SK-N-DZ (cell line): ENCODE data around the gene GTPBP10. TPM values are rescaled to one million over a fixed set of nuclear protein-coding genes. Genes with fewer than 3 reads are reported as not detected.
"Not testable (repeated sequence)": the region's sequence is repeated elsewhere in the genome, so short reads cannot be mapped to it uniquely, and the experiment has no call there.

ENCODE experiments used
- DNase-seq: peaks from one replicate; pipeline ENCODE4 v3.0.0-alpha.2; 2015; ENCODE audit warnings: low spot score
- polyA plus RNA-seq, 2 experiments: library from polyadenylated mRNA; depleted of rRNA; stranded (reverse); fragments of >200 nt; gene quantifications; 2 replicates each; pipeline ENCODE4 v1.2.3, GENCODE V29; 2014

Gene GTPBP10
- polyA plus RNA-seq (2014; cell fraction: cytosol; rRNA removed), result 20.3 and 21.2 TPM in 2 replicates
- polyA plus RNA-seq (2014; cell fraction: nucleus; rRNA removed), result 17.5 and 21.9 TPM in 2 replicates

GRCh38 chr7:90346336-90347125 lies at the start of gene GTPBP10:
Gene GTPBP10, plus strand, starts transcription at chr7:90346716. Its CDS starts 26 bp downstream, at chr7:90346742.
- peak; percentile 93 for DNase-seq

DNA sequence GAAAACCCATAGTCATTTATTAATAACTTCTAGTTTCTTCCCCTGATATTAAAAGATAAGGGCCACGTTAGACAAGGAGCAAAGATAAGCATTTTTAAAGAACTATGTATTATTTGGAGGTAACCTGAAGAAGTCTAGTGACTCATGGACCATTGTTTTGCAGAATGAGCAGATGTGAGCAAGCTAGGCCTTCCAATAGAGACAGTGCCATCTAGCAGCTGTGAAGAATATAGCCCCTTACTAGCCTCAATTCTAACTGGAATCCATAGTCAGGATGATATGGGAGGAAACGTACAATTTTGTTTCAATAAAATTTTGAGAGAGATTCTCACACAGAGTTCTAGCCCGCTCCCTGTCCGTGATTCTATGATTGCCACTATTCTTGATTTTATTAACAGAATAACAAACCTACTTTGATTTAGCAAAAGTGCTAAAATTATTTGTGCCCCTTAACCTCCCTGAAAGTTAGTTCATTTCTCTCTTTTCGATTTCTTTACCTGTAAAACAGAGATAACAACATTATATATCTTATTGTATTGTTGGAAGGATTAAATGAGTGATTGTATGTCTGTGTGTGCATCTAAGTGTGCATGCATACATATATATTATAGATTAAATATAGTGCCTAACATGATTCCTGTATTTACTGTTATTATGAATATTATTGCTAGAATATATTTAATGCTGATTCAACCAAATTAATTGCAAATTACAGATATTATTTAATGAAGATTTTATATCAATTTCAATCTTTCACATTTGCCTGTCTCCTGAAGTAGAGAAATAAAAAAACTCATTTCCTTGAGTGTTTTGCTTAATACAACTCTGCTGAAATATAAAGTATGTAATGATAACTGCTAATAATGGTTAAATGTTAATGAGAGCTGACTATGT lies 48.1 kb upstream of the GTPBP10 start:
- peak; percentile 11 for DNase-seq

DNA sequence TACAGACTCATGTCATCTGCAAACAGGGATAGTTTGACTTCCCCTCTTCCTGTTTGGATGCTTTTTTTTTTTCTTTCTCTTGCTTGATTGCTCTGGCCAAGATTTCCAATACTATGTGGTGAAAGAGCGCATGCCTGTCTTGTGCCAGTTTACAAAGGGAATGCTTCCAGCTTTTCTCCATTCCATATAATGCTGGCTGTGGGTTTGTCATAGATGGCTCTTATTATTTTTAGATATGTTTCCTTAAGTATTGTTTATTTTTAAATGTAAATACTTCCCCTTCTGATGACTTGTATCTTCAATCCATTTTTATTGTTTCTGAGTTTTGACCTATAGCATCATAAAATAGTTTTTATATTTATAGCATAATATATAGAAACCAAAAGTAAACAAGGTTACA lies 43.3 kb upstream of the GTPBP10 start:
- no peak for DNase-seq

DNA sequence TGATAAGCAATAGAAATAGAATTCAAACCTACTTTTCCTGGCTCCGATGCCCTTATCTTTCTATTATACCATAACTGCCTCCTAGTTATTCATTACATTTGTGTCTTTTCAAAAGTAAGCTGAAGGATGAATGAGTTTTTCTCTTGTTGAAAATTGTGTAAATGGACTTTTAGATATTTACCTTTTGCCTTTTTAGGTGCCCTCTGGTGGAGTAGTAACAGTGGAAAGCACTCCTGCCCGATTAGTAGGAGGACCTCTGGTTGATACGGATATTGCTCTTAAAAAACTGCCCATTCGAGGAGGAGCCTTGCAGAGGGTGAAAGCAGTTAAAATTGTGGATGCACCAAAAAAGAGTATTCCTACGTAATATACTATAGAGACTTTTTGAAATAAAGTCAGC lies 36.6 kb upstream of the GTPBP10 start:
- no peak for DNase-seq

- DNase-seq, result no peak
Measured at GRCh38 chr7:90311175-90311574, 35.3 kb upstream of the GTPBP10 start.

DNA sequence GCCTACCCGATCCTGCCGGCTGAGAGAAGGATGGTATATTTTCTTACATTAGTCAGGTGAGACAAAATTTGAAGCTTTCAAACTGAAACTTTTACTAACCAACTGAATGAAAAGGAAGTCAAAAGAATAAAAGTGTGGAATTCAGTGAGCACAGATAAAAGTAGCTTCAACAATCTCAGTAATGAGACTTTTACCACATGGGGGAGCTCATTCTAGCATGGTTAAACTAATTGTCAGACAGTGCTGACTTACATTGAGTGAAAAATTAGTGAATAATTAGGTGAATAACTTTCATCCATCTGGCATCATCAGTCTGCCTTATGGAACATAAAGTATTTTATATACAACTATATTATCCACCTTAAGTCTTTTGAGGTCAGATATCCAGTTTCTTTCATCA lies 33.8 kb upstream of the GTPBP10 start:
- no peak for DNase-seq

- DNase-seq, result no peak
Measured at GRCh38 chr7:90313907-90314306, 32.6 kb upstream of the GTPBP10 start.

DNA sequence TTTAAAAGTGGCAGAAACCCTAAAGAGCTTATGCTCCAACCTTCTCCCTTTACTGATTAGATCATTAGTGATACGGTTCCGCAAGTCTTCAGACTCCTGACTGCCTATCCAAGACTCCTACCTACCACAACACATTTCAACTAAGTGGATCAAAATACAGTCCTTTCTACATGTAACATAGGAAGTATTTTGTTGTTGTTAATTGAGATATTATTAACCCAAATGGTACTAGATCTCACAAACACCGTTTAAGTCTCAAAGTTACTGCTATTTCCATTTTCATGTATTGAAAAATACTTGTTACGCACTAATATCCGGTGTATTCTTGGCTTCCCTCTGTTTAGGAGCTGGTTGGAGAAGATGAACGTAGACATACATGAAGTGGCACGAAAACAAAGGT lies 26.5 kb upstream of the GTPBP10 start:
- no peak for DNase-seq

GRCh38 chr7:90320418-90320800 lies 26.1 kb upstream of the GTPBP10 start:
- no peak for DNase-seq

DNA sequence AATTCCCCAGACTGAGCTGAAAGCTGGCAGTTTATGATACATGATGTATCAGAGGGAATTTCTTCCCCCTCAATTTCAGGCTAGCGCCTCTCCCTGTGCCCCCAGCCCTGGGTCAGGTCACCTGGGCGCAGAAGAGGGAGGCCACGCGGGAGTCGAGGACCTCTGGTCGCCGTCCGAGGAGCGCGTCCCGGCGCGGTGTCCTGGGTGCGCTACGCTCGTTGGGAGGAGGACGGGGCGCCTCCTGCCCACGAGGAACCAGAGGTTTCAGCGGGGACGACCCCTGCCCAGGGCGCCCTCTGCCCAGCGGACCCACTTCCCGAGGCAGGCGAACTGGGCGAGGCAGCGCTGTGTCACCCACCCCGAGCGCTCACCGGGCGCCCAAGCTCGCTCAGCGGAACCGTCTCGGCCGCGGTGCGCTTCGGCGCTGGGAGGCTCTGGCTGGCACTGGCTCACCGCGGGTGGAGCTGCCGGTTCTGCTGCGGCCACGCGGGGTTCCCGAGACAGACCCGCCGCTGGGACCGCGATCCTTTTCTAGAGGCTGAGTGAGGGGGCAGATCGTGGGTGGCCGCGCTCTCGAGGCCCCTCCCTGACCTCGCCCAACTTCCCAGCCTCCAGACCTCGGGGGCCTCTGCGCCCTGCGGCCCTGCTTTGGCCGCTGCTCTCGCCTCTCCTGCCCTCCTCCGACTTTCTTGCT lies 25.6 kb upstream of the GTPBP10 start, which contains the start of gene FAM237B:
Gene FAM237B (minus strand): TSS at position 504 of the 694 bp plus-strand sequence. CDS start 1,556 bp downstream, outside the sequence.
- no peak for DNase-seq

DNA sequence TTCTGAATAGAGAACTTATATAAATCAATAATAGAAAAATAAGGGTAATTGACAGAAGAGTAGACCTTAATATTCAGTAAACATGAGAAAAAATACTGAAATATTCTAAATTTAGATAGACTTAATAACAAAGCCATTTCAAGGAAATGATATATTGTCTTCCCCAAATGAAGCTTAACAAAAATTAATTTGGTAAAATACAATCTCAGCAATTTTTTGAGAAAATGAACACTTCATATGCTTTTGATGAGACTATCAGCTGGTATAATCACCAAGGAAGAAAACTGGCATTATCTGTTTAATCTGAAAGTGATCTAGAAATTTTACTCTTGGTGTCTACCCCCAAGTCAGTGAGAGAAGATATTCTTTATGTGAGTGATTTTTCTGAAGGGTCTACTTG lies 23.7 kb upstream of the GTPBP10 start:
- DNase-seq, result no peak

- DNase-seq, result no peak
Measured at GRCh38 chr7:90326500-90326899, 20.0 kb upstream of the GTPBP10 start.

DNA sequence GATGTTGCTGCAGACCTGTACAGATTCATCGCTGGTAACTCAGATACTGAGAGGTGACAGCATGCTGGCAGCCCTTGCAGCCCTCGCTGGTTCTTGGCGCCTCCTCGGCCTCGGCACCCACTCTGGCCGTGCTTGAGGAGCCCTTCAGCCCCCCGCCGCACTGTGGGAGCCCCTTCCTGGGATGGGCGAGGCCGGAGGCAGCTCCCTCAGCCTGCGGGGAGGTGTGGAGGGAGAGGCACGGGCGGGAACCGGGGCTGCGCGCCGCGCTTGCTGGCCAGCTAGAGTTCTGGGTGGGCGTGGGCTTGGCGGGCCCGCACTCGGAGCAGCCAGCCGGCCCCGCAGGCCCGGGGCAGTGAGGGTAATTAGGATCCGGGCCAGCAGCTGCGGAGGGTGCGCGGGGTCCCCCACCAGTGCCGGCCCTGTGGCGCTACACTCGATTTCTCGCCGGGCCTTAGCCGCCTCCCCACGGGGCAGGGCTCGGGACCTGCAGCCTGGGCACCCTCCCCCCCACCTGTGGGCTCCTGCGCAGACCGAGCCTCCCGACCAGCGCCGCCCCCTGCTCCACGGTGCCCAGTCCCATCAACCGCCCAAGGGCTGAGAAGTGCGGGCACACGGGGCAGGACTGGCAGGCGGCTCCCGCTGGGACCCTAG lies 12.2 kb upstream of the GTPBP10 start:
- DNase-seq, result no peak

DNA sequence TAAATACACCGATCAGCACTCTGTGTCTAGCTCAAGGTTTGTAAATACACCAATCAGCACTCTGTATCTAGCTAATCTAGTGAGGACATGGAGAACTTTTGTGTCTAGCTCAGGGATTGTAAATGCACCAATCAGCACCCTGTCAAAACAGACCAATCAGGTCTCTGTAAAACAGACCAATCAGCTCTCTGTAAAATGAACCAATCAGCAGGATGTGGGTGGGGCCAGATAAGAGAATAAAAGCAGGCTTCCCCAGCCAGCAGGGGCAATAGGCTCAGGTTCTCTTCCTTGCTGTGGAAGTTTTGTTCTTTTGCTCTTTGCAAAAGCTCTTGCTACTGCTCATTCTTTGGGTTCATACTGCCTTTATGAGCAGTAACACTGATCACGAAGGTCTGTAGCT lies 11.6 kb upstream of the GTPBP10 start:
- not testable (repeated sequence) for DNase-seq

DNA sequence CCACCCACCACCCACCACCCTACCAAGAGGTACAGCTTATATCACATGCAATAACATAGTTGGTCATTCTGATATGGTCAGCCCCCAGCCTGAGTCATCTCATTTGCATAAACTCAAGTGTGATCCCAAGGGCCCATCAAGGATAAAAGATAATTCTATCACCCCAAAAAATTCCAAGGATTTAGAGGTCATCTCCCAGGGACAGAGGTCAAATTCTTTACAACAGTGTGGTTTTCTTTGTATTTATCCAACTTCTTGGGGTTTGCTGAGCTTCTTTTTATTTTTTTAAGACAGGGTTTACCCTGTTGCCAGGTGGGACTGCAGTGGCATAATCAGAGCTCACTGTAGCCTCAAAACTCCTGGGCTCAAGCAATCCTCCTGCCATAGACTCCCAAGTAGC lies 9.4 kb upstream of the GTPBP10 start:
- no peak for DNase-seq

DNA sequence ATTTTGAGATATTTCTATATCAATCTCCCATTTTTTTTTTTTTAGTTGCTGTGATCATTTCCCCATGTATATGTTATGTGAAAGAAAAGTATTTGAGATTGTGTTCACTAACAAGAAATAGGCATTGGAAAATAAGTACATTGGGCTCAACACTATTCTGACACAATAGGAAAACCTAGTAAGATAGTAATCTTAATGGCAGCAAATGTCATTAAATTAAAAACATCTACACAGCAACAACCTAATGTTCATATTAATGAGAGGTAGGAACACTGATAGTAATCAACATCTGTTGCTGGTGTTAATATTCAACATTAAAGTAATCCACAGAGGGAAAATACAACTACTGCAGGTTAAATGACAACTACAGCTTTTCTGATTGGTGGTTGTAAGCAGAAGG lies 1.5 kb upstream of the GTPBP10 start:
- DNase-seq, result no peak

DNA sequence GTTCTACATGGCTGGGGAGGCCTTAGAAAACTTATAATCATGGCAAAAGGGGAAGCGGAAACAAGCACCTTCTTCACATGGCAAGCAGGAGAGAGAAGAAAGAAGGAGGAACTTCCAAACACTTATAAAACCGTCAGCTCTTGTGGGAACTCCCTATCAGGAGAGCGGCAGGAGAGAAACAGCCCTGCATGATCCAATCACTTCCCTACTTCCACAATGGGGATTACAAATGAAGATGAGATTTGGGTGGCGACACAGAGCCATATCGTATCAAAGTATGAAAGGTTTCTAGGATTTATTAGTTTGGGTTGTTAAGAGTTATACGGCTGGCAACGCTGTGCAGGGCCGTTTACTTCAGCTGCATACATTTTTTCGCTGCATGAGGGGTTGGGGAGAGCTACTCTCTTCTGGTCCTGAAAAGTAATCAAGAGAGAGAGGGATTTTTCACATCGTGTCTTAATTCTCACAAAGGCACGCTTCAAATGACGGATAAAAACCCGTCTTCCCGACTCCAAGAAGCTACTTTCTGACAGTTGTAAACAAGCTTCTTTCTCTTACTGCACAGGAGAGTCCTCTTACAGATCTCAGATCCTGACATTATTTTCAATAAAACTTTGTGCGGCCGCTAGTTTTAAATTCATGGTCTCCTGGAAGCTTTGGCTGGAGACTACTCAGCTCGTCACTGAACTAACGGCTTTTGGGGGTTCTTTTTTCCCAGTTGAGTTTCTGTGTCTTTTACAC lies 751 bp upstream of the GTPBP10 start:
- DNase-seq, result peak; percentile 25

- no peak for DNase-seq
Measured at GRCh38 chr7:90347759-90348158, 1.2 kb downstream of the GTPBP10 start.

- no peak for DNase-seq
Measured at GRCh38 chr7:90349305-90349704, 2.8 kb downstream of the GTPBP10 start.

DNA sequence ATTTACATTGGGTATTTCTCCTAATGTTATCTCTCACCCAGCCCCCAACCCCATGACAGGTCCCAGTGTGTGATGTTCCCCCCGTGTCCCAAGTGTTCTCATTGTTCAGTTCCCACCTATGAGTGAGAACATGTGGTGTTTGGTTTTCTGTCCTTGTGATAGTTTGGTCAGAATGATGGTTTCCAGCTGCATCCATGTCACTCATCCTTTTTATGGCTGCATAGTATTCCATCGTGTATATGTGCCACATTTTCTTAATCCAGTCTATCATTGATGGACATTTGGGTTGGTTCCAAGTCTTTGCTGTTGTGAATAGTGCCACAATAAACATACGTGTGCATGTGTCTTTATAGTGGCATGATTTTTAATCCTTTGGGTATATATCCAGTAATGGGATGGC lies 3.5 kb downstream of the GTPBP10 start:
- DNase-seq, result not testable (repeated sequence)

- no peak for DNase-seq
Measured at GRCh38 chr7:90351987-90352386, 5.5 kb downstream of the GTPBP10 start.
